LNCaP clone FGC (cell line): ENCODE measurements around the gene ITIH5.
"Not testable (repeated sequence)": the region's sequence is repeated elsewhere in the genome, so short reads cannot be mapped to it uniquely, and the experiment has no call there.

Experiments
- DNase-seq: peaks from one replicate; pipeline ENCODE4 v3.0.0-alpha.2; 2011; ENCODE audit warnings: low read depth
- H3K4me3 ChIP-seq: 2 replicates; pipeline ENCODE4 v1.5.1; 2011; ENCODE audit warnings: mild to moderate bottlenecking, low read depth, low read length, control low read depth
- TF ChIP-seq, protein P1 (sequence below): IDR thresholded peaks from 2 replicates; pipeline ENCODE4 v1.5.1; 2012; ENCODE audit warnings: mild to moderate bottlenecking; ENCODE audit not compliant: control insufficient read depth, insufficient read depth; ENCODE audit errors: extremely low read depth

The ITIH5 gene

DNA sequence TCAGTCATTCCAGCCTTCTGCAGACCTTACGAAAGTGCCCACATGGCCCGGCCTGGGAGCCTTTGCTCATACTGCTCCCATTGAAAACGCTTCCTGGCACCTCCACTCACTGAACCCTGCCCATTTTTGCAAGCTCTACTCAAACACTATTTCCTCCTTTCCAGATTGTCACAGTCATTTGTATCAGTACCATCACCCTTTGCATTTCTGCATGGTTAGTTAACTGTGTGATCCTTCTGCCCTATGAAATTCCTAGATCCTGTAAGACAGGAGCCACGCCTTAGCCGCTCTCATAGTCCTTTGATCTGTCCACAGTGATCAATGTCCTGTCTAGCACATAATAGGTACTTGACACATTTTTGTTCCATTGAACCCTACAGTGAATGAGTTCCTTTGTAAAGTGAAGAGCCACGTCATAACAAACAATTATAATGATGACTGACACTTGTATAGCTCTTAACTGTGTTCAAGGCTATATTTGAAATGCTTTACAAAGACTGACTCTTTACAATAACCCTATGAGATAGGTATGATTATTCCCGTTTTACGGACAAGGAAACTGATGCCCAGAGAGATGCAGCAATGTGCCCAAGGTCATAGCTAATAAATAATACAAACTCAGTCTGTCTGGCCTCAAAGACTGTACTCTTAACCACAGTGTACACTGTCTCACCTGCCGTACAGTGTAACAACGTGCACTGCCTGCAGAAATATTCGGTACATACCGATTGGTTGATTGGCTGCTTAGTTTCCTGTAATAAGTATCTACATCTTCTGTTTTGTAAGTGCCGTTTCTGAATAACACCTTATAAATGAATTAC is 19.8 kb upstream of the ITIH5 start:
- no peak overlapping the region for H3K4me3 ChIP-seq
- TF ChIP-seq, protein P1, sequence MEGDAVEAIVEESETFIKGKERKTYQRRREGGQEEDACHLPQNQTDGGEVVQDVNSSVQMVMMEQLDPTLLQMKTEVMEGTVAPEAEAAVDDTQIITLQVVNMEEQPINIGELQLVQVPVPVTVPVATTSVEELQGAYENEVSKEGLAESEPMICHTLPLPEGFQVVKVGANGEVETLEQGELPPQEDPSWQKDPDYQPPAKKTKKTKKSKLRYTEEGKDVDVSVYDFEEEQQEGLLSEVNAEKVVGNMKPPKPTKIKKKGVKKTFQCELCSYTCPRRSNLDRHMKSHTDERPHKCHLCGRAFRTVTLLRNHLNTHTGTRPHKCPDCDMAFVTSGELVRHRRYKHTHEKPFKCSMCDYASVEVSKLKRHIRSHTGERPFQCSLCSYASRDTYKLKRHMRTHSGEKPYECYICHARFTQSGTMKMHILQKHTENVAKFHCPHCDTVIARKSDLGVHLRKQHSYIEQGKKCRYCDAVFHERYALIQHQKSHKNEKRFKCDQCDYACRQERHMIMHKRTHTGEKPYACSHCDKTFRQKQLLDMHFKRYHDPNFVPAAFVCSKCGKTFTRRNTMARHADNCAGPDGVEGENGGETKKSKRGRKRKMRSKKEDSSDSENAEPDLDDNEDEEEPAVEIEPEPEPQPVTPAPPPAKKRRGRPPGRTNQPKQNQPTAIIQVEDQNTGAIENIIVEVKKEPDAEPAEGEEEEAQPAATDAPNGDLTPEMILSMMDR = no peak
- DNase-seq = no peak

DNA sequence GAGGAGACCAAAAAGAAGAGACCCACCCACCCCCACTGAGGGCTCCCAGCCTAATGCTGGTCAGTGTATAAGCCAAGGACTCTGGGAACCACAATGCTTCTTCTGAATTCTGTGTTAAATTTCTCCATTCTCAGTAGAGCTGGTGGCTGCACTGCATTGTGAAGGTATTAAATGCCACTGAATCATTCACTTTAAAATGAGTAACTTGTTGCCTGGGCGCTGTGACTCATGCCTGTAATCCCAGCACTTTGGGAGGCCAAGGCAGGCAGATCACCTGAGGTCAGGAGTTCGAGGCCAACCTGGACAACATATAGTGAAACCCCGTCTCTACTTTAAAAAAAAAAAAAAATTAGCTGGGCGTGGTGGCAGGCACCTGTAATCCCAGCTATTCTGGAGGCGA is 13.3 kb upstream of the ITIH5 start:
- not testable (repeated sequence) for H3K4me3 ChIP-seq, DNase-seq

DNA sequence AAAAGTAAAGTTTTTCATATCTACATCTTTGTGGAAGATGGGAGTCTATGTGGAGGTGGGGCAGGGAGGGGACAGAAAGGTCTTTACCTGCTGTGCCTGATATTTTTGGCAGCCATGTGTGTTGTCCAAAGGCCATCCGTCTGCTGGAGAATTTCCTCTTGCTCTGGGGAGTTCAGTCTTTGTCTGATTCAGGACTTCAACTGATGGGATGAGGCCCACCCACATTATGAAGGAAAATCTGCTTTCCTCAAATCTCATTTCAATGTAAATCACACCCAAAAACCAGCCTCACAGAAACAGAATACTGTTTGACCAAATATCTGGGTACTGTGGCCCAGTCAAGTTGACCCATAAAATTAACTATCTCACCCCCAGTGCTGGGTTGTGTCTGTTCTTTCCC is 12.5 kb upstream of the ITIH5 start:
- H3K4me3 ChIP-seq = no peak overlapping the region
- DNase-seq = no peak
- TF ChIP-seq, protein P1 = no peak

DNA sequence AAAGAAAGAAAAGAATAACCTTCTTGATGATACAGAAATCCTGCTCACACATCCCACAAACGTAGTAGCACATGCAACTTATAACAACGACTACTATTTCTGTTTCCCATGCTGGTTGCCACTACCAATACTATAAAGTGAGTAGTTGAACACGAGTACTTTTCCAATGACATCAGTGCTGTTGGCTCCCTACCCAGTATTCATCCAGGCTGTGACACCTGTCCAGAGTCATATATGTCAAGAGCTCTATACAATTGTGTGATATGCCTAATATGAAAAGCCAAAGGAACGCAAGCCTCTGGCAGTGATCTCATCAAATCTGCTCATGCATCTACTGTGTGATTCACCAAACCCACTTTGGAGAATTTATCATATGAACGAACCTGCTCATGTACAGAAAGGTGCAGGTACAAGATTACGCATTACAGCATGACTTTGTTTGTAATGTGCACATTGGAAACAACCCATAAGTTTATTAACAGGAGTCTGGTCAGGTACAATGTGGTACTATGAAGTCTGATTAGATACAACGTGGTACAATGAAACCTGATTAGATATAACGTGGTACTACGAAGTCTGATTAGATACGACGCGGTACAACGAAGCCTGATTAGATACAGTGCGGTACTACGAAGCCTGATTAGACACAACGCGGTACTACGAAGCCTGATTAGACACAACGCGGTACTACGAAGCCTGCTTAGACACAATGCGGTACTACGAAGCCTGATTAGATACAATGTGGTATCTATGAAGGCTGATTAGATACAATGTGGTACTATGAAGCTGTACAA is 5.8 kb upstream of the ITIH5 start:
- TF ChIP-seq, protein P1 = no peak
- no peak overlapping the region for H3K4me3 ChIP-seq
- DNase-seq = no peak

DNA sequence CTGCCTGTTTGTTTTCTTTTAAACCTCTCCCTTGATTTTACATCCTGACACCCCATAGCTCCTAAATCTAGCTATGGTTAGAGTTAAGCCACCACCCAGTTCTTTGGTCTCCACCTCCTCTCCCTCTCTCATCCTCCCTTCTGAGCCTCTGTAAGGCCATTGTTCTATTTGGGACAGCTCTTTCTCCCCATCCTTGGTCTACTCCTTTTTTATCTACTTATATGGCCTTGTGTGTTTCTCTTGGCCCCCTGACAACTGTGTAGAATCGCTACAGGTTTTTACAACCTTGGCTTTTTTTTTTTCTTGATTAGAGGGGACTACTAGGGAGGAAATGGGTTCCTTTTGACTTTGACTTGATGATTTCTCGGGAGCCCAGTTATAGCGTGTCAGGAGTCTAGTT is 3.4 kb upstream of the ITIH5 start:
- H3K4me3 ChIP-seq = no peak overlapping the region
- no peak for DNase-seq
- TF ChIP-seq, protein P1 = no peak

DNA sequence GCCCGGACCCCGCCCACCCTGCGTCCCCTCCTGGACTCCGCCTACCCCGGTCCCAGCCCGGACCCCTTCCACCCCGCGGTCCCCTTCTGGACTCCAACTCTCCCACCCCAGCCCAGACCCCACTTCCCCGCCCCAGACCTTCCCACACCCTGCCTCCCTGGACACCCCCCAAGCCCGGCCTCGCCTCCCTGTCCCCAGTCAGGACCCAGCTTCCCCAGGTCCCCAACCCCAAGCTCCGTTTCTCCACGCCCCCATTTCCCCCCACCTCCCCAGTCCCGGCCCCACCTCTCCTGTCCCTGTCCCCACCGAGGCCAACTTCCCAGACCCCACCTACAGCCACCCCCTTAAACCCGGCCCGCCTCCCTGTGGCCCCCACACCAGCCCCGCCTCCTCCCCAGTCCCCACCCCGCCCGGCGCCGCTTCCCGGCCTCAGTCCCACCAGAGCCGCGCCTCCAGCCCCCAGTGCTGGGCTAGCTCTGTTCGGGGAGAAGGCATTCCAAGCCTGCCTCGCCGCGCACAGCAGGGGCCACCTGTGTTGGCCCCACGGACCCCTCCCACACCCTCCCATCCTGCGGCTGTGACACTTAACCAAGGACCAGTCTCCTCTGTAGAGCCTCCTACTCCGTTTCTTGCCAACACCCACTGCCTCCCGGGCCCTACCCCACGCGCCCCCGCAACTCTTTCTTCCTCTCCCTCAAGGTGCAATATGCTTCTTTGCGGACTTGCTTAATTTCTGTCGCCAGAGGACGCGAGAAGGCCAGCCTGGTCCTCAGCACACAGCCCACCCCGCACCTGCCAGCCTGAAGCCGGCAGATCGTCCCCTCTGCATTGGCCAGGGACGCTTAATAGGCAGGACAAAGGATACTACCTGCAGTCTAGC is 736 bp upstream of the ITIH5 start:
- TF ChIP-seq, protein P1 = no peak
- H3K4me3 ChIP-seq = no peak overlapping the region
- DNase-seq = no peak

DNA sequence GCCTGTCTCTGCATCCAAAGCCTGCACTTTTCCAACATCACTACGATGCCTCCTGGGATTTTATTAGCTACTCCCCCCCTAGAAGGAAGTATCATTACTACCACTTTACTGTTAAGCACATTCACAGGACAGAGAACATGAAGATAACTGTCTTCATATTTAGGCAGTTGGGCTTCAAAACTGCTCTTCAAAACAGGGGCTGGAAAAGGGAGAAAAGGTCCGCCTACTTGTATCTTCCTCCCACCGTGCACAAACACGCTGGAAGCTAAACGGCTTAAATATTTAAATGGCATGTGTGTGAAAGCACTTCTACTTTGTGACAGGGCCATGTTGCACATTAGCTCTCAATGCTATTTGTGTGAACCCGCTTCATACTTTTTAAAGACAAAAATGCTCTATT is 999 bp downstream of the ITIH5 start:
- no peak for DNase-seq
- TF ChIP-seq, protein P1 = no peak
- no peak overlapping the region for H3K4me3 ChIP-seq
